WTC11 (cell line): Measurements from ENCODE around the gene MEIS3. TPM values are rescaled to one million over a fixed set of nuclear protein-coding genes. Genes with fewer than 3 reads are reported as not detected.

Experiments used
- ATAC-seq: fragments of 200-7000 bp; cut with Tn5 transposase; 2 replicates; pipeline ENCODE4 v1.10.0; 2021; ENCODE audit warnings: mild to moderate bottlenecking, moderate library complexity
- CTCF ChIA-PET: fragments of 300-600 bp; sonication (Branson Sonifier 250); formaldehyde crosslinking; loops from one replicate; lab custom pipeline; 2021; ENCODE audit warnings: antibody characterized with exemption; lab: Charles Lee
- POLR2A ChIA-PET: fragments of 350-600 bp; sonication (Branson Sonifier 250); formaldehyde crosslinking; loops from one replicate; lab custom pipeline; 2021; ENCODE audit warnings: antibody characterized with exemption; lab: Charles Lee
- DNase-seq: peaks from one replicate; pipeline ENCODE4 v3.0.0; 2021; ENCODE audit warnings: low spot score
- H3K27ac Mint-ChIP-seq: 2 replicates; pipeline ENCODE4 v1.8.0; 2021; ENCODE audit warnings: mixed read lengths
- H3K27me3 Mint-ChIP-seq: 2 replicates; pipeline ENCODE4 v1.8.0; 2021; ENCODE audit warnings: low read depth, mild to moderate bottlenecking, moderate library complexity, mixed read lengths
- H3K36me3 Mint-ChIP-seq: 2 replicates; pipeline ENCODE4 v1.8.0; 2021; ENCODE audit warnings: mixed read lengths
- H3K4me1 Mint-ChIP-seq: 2 replicates; pipeline ENCODE4 v1.8.0; 2022; ENCODE audit warnings: mixed read lengths
- H3K4me3 Mint-ChIP-seq: 2 replicates; pipeline ENCODE4 v1.8.0; 2021; ENCODE audit warnings: mild to moderate bottlenecking, moderate library complexity, mixed read lengths
- H3K9me3 Mint-ChIP-seq: 2 replicates; pipeline ENCODE4 v1.8.0; 2021; ENCODE audit warnings: mixed read lengths
- AFF4 ChIP-seq: sonication (generic); formaldehyde crosslinking; IDR thresholded peaks from 2 replicates; pipeline ENCODE4 v1.8.1; 2023; ENCODE audit warnings: mild to moderate bottlenecking, missing genetic modification reagents, borderline replicate concordance
- E2F4 ChIP-seq: sonication (generic); formaldehyde crosslinking; IDR thresholded peaks from 2 replicates; pipeline ENCODE4 v1.8.1; 2022; ENCODE audit warnings: low read depth, mild to moderate bottlenecking, moderate library complexity, missing genetic modification reagents, borderline replicate concordance
- FOXJ3 ChIP-seq: sonication (generic); formaldehyde crosslinking; IDR thresholded peaks from 2 replicates; pipeline ENCODE4 v1.9.0; 2021; ENCODE audit warnings: missing genetic modification reagents, mild to moderate bottlenecking, borderline replicate concordance
- FOXP1 ChIP-seq: sonication (generic); formaldehyde crosslinking; IDR thresholded peaks from 2 replicates; pipeline ENCODE4 v1.8.0; 2022; ENCODE audit warnings: missing genetic modification reagents, mild to moderate bottlenecking, moderate library complexity, borderline replicate concordance
- IRF2 ChIP-seq: sonication (generic); formaldehyde crosslinking; IDR thresholded peaks from 2 replicates; pipeline ENCODE4 v1.8.0; 2022; ENCODE audit warnings: low read depth, missing genetic modification reagents, borderline replicate concordance
- MXD4 ChIP-seq: fragments of 250-450 bp; sonication (Bioruptor Pico); IDR thresholded peaks from 2 replicates; pipeline ENCODE4 v1.8.0; 2021; ENCODE audit warnings: mild to moderate bottlenecking, moderate library complexity, borderline replicate concordance
- NFE2L1 ChIP-seq: sonication (generic); formaldehyde crosslinking; IDR thresholded peaks from 2 replicates; pipeline ENCODE4 v1.8.1; 2023; ENCODE audit warnings: missing genetic modification reagents
- OVOL2 ChIP-seq: fragments of 250-450 bp; sonication (Bioruptor Pico); IDR thresholded peaks from 2 replicates; pipeline ENCODE4 v1.9.0; 2021; ENCODE audit warnings: mild to moderate bottlenecking, borderline replicate concordance
- PREB ChIP-seq: sonication (generic); formaldehyde crosslinking; IDR thresholded peaks from 2 replicates; pipeline ENCODE4 v1.8.1; 2022; ENCODE audit warnings: mild to moderate bottlenecking, missing genetic modification reagents, moderate library complexity, borderline replicate concordance
- PRRX2 ChIP-seq: fragments of 250-450 bp; sonication (Bioruptor Pico); IDR thresholded peaks from 2 replicates; pipeline ENCODE4 v1.8.0; 2021; ENCODE audit warnings: mild to moderate bottlenecking
- SMAD3 ChIP-seq: sonication (generic); formaldehyde crosslinking; IDR thresholded peaks from 2 replicates; pipeline ENCODE4 v1.8.0; 2022; ENCODE audit warnings: missing genetic modification reagents, mild to moderate bottlenecking, borderline replicate concordance
- SOX15 ChIP-seq: fragments of 250-450 bp; sonication (Bioruptor Pico); IDR thresholded peaks from 2 replicates; pipeline ENCODE4 v1.9.0; 2021; ENCODE audit warnings: mild to moderate bottlenecking
- TEAD4 ChIP-seq: sonication (generic); formaldehyde crosslinking; IDR thresholded peaks from 2 replicates; pipeline ENCODE4 v1.8.0; 2022; ENCODE audit warnings: mild to moderate bottlenecking, missing genetic modification reagents
- USF1 ChIP-seq: sonication (generic); formaldehyde crosslinking; IDR thresholded peaks from 2 replicates; pipeline ENCODE4 v1.8.0; 2022; ENCODE audit warnings: mild to moderate bottlenecking, missing genetic modification reagents
- ZMAT4 ChIP-seq: fragments of 250-450 bp; sonication (Bioruptor Pico); IDR thresholded peaks from 2 replicates; pipeline ENCODE4 v1.9.0; 2021; ENCODE audit warnings: mild to moderate bottlenecking
- ZNF138 ChIP-seq: sonication (generic); formaldehyde crosslinking; conservative IDR thresholded peaks from 2 replicates; pipeline ENCODE4 v1.8.1; 2022; ENCODE audit warnings: mild to moderate bottlenecking, moderate library complexity, missing genetic modification reagents
- total RNA-seq: library from RNA; stranded (reverse); gene quantifications from 3 replicates; pipeline ENCODE4 v1.2.3, GENCODE V29; 2021

Gene MEIS3
- total RNA-seq, 1 experiment from 2014 or later, result 38.5 TPM

- TF ChIP-seq E2F4 (CRISPR knock-in tag), result no peak
- no peak for TF ChIP-seq FOXJ3 (CRISPR knock-in tag)
- TF ChIP-seq ZNF138 (CRISPR knock-in tag), result peak; percentile 84; the same call in 1 of the 2 replicates
- TF ChIP-seq SMAD3 (CRISPR knock-in tag), result peak; percentile 84; the same call in 1 of the 2 replicates
- TF ChIP-seq PREB (CRISPR knock-in tag), result 0 out of 2 replicates have a peak, but pooled peaks have one; percentile 48
- no peak for TF ChIP-seq OVOL2
- peak; percentile 64; the same call in 1 of the 2 replicates for TF ChIP-seq TEAD4 (CRISPR knock-in tag)
- peak; percentile 90 for TF ChIP-seq FOXP1 (CRISPR knock-in tag)
- no peak for TF ChIP-seq MXD4 (CRISPR knock-in tag)
- no peak for TF ChIP-seq AFF4 (CRISPR knock-in tag)
These were observed 12.5 kb downstream of the MEIS3 start (continued) for GRCh38 chr19:47406711-47407416.

DNA sequence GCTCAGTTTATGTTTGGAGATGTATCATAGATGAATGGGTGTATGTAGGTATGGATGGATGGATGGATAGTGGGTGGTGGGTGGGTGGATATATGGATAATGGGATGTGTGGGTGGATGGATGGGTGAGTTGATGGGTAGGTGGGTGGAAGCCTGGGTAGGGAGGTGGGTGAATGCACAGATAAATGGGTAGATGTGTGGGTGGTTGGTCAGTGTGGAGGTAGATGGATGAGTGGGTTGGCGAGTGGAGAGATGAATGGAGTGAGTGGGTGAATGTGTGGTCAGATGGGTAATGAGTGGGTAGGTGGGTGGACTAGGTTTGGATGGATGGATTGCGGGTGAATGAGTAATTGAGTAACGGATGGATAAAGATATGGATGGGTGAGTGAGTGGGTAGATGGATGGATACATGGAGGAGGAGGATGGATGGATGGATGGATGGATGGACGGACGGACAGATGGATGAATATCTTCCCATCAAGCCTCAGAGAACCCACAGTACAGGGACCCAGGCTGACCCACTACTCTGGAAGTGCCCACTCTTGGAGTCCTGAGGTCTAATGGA lies 13.4 kb downstream of the MEIS3 start:
- Mint-ChIP-seq H3K27me3 (peaks cover 14% of the 10 kb centered on the region), H3K27ac (no peak overlapping the region), H3K36me3 (no peaks in the 10 kb centered on the region), H3K9me3 (no peaks in the 10 kb centered on the region), H3K4me3 (peak overlapping the region; percentile 20; the same call in 1 of the 2 replicates), H3K4me1 (0 out of 2 replicates have a peak, but pooled peaks cover 4% of the 10 kb centered on the region)
- POLR2A ChIA-PET, result no interaction called here
- DNase-seq, result no peak
- CTCF ChIA-PET, result interaction anchor here (1.0 to 1.6 kb wide), 4 partner anchors 10 to 24 kb away, joined by 3 to 8 read pairs (median 4); no protein-coding TSS in a partner anchor
- no peak for TF ChIP-seq PRRX2 (CRISPR knock-in tag)
- no peak for TF ChIP-seq ZMAT4
- TF ChIP-seq IRF2, result no peak
- TF ChIP-seq NFE2L1 (CRISPR knock-in tag), result no peak
- no peak for TF ChIP-seq USF1 (CRISPR knock-in tag)
- TF ChIP-seq SOX15 (CRISPR knock-in tag), result no peak
- ATAC-seq, result no peak
